NCI-H748 (cell line): ENCODE measurements around the gene IPO4.

Experiments
- DNase-seq: peaks from one replicate; lab custom pipeline; 2025; ENCODE audit not compliant: unreplicated experiment; lab: John Stamatoyannopoulos, UW

The IPO4 gene

GRCh38 chr14:24135834-24136683 lies 52.6 kb downstream of the IPO4 start, which contains the start of gene PSME1:
PSME1 (plus strand) TSS chr14:24136194; CDS start chr14:24136263, 69 bp downstream.
- DNase-seq = peak; percentile 93

DNA sequence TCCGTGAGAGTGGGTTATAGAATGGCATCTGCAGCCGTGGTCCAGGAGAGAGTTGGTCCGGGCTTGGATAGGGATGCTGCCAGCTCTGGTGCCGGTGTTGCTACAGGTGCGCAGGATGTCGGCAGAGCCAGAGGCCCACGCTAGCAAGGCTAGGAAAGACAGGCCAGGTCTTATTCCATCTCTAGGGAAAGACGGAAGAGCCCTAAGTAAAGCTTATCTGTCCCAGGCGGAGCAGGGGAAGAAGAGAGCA lies 53.1 kb downstream of the IPO4 start:
- no peak for DNase-seq

DNA sequence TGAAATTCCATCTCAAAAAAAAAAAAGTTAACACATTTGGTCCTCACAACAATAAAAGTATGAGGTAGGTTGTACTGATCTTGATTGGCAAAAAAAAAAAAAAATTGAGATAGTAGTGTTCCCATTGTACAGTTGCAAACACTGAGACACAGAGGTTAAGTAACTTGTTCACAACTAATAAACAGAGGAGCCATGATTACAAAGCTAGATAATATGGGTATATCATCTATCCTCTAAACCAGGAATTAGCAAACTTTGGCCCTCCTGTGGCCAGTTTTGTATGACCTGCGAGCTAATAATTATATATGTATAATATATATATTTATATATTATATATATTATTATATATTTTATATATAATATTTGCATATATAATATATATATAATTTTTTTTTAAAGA lies 54.9 kb downstream of the IPO4 start:
- DNase-seq = no peak

GRCh38 chr14:24132976-24133375 lies 55.6 kb downstream of the IPO4 start:
- no peak for DNase-seq

- DNase-seq = no peak
These were observed 56.4 kb downstream of the IPO4 start for GRCh38 chr14:24132061-24132685.

DNA sequence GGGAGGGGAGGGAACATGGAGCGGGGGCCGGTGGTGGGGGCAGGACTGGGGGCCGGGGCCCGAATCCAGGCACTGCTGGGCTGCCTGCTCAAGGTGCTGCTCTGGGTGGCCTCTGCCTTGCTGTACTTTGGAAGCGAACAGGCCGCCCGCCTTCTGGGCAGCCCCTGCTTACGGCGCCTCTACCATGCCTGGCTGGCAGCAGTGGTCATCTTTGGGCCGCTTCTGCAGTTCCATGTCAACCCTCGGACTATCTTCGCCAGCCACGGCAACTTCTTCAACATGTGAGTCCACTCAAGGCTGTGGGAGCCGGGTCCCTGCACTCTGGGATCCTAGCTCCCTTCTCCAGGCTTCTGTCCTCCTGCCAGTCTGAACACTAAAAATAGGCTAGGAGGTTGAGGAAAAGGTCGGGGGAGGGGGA lies 57.1 kb downstream of the IPO4 start:
- no peak for DNase-seq

GRCh38 chr14:24130717-24131548 lies 57.7 kb downstream of the IPO4 start:
- DNase-seq = no peak

DNA sequence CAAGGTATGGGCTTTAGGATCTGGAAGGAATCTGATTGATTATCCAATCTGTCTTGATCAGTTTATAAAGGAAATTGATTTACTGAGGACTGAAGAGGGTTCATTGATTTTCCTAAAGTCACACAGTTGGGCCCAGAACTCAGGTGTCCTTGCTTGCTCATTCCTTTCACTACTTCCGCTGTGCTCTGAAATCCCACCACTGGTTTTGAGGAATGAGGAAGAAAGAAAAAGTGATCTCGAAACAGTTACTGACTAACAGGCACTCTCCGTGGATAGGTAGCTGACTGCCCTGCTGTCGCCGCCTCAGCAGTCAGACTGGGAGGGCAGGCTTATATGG lies 58.3 kb downstream of the IPO4 start, which contains the start of gene FITM1:
TSS of gene FITM1 (plus strand) at position 280 of the 337 bp plus-strand sequence. CDS start 905 bp downstream, outside the sequence.
- no peak for DNase-seq
